EL (cell line): ENCODE measurements around the gene SLC25A19.
"Not testable (repeated sequence)": the region's sequence is repeated elsewhere in the genome, so short reads cannot be mapped to it uniquely, and the experiment has no call there.

Source experiments
- DNase-seq: peaks from one replicate; pipeline ENCODE4 v3.0.0-alpha.2; 2016

SLC25A19 gene

DNA sequence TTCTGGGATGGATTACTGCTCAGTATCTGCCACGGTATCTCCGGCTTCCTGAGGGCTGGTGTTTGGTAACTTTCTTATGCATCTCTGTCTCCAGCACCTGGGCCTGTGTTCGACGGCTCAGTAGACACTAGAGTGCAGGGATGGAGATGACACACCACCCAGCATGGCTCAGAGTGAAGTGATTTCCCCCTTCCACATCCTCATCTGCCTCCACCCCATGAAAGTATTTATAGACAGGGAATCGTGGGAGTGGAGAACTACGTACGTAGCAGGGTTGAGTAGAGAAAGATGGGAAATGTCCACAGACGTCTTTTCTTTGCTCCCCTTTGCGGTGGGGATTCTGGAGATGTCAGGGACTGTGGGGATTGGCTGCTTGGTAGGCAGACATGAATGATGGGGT is 11.8 kb upstream of the SLC25A19 start:
- DNase-seq: no peak

DNA sequence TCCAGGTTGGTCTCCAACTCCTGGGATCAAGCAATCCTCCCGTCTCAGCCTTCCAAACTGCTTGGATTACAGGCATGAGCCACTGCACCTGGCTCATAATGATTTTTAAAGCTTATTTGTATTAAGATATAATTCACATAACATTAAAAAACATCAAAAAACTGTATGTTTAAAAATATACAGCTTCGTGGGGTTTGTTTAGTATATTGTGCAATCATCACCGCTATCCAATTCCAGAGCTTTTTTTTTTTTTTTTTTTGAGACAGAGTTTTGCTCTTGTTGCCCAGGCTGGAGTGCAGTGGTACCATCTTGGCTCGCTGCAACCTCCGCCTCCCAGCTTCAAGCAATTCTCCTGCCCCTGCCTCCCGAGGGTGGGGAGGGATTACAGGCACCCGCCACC is 11.0 kb upstream of the SLC25A19 start:
- no peak for DNase-seq

GRCh38 chr17:75295201-75296158 is 6.2 kb upstream of the SLC25A19 start:
- no peak for DNase-seq

GRCh38 chr17:75292810-75293448 is 3.7 kb upstream of the SLC25A19 start:
- DNase-seq: not testable (repeated sequence)

DNA sequence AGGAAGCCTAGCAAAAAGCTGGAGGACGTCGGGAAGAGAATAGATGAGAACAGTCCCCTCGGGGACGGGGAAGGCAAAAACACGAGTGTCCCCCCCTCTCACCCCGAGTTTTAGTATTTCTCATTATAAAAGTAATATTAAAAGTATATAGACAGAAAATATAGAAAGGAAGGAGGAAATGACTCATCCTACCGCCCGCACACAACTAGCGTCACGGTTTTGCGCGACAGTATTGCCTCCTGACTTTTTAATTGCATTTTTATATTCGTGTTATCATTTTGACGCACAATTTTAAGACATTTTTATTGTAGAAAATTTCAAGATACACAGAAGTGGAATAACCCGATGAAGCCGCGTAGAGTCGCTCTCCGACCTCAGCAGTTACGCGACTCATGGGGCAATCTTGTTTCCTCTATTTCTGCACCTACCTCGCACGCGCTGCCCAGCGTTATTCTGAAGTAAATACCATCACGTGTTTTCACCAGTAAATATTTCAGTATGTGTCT is 652 bp upstream of the SLC25A19 start:
- peak; percentile 54 for DNase-seq

DNA sequence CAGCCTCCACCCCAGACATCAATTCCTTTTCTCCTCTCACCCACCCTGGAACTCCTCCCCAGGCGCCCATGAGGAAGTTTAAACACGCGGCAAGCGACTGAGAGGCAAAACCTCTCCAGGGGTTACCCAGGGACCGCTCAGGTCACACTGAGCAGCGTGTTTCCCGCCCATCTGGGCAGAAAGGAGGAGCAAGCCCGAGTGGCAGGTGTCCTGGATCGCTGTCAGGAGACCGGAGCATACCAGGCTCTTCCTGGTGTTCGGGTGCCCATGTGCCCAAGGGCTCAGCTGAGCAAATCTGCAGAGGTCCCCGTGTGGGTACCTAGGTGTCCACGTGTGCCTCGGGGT is 491 bp downstream of the SLC25A19 start:
- DNase-seq: peak; percentile 32

DNA sequence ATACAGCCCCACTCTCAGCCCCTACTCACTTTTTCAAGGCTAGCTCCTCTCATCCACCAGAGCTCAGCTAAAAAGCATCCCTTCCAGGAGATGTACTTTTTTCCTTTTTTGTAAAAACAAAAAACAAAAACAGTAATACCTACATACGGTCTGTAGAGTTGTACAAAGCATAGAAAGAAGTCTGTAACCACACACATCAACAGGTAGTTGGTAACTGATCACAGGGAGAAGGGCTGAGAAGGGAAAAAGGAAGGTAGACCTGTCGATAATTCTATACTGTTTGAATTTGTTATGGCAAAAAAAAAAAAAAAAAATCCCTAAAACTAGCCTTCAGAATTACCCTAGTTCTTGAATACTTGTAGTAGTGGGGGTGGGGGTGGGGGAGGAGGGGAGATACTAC is 874 bp downstream of the SLC25A19 start:
- DNase-seq: no peak

DNA sequence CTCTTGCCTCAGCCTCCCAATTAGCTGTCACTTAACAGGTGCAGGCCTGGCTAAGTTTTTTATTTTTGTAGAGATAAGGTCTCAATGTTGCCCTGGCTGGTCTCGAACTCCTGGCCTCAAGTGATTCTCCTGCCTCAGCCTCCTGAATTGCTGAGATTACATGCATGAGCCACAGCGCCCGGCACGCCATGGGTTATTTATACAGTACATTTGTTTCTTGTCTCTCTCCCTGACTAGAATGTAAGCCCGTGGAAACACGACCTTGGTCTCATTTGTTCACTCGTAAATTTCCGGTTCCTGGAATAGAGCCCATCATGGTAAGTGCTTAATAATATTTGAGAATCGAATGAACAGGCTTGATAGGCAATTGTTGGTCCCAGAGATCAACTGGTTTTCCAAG is 2.0 kb downstream of the SLC25A19 start:
- no peak for DNase-seq

DNA sequence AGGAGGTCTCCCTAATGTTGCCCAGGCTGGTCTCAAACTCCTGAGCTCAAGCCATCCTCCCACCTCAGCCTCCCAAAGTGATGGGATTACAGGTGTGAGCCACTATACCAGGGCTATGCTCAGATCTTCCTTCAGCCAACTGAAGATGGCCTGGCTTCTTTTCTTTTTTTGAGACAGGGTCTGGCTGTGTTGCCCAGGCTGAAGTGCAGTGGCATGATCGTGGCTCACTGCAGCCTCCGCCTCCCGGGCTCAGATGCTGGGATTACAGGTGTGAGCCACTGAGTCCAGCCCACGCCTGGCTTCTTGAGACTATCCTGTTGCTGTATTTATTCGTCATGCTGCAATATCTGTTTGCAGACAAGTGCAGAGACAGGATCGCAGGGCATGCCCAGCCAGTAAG is 4.1 kb downstream of the SLC25A19 start:
- no peak for DNase-seq

DNA sequence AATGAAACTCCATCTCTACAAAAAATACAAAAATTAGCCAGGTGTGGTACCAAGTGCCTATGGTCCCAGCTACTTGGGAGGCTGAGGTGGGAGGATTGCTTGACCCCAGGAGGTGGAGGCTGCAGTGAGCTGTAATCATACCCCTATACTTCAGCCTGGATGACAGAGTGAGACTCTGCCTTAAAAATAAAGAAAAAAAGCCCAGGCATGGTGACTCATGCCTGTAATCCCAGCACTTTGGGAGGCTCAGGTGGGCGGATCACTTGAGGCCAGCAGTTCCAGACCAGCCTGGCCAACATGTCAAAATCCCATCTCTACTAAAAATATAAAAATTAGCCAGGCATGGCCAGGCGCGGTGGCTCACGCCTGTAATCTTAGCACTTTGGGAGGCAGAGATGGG is 9.0 kb downstream of the SLC25A19 start:
- peak; percentile 16 for DNase-seq

DNA sequence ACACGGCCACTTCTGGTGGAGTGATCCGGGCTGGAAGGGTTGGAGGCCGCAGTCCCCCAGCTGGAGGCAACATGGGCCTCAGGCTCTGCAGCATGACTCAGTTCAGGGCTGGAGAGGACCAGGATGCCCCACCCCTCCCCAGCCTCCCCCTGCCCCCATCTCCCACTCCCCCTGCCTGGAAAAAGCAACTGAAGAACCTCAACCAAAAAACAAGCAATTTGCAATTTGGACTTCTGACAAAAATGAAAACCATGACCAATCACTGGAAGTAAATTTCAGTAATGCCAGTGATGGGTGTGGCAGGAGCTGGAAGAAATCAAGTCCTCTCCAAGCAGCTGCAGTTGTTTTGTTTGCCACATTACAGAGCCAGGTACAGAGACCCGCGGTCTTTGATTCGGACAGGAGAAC is 11.6 kb downstream of the SLC25A19 start:
- peak; percentile 76 for DNase-seq

- peak; percentile 83 for DNase-seq
Observed at GRCh38 chr17:75273977-75274708, 15.1 kb downstream of the SLC25A19 start.

- no peak for DNase-seq
Observed at GRCh38 chr17:75272848-75273184, 16.4 kb downstream of the SLC25A19 start.

- peak; percentile 63 for DNase-seq
Observed at GRCh38 chr17:75271955-75272847, 17.0 kb downstream of the SLC25A19 start.

GRCh38 chr17:75271233-75271954 is 17.8 kb downstream of the SLC25A19 start:
- DNase-seq: peak; percentile 78

DNA sequence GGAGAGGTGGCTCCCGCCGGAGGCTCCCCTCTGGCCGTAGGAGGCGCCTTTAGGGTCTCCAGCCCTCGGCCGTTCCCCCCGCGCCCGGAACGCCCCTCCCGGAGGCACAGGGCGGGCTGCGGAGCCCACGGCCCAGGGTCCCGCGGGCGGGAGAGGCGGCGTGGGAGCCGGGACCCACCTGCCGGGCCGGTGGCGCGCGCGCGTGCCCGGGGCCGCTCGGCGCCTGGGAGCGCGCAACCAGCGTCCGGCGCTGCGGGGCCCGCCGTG is 18.3 kb downstream of the SLC25A19 start, which contains the start of gene MIF4GD:
MIF4GD (minus strand) TSS at position 266 of the 267 bp plus-strand sequence. CDS start 1,036 bp downstream, outside the sequence.
- no peak for DNase-seq

- DNase-seq: peak; percentile 81
Observed at GRCh38 chr17:75270218-75270965, 18.8 kb downstream of the SLC25A19 start.

DNA sequence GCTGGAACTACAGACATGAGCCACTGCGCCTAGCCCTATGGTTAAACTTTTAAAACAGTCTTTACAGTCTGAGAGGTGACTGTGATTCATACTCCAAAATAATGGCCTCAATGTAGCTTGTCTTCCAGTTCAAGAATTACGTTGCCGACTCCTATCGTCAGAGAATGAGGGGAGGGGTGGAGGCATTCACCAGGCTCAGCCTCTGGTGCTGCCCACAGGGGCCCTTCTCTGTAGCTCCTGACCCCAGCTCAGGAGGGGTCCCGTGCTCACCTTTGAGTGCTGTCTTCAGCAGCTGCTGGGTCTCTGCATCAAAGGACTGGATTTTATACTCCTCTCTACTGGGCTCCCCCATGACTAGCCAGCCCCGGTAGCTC is 19.4 kb downstream of the SLC25A19 start:
- DNase-seq: no peak

GRCh38 chr17:75267411-75268232 is 21.6 kb downstream of the SLC25A19 start:
- DNase-seq: no peak

DNA sequence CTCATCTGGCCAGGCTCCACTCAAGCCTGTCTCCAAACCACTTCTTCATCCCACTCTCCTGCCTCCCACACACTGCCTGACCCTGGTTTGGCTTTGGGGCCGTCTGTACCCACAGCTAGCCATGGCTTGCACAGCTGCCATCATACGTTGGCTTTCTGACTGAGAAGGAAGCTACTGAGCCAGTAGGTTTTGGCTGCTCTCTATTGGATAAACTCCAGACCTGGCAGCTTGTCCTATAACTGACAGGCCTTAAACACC is 22.2 kb downstream of the SLC25A19 start:
- no peak for DNase-seq
